Pons (tissue), 1 donor: ENCODE data around the gene PRKAG3.

Source experiments
- DNase-seq: peaks from one replicate; pipeline ENCODE4 v3.0.0-alpha.2; 2016; ENCODE audit warnings: low spot score

Gene PRKAG3

GRCh38 chr2:218839888-218840287 is 8.3 kb upstream of the PRKAG3 start:
- DNase-seq, result no peak

- no peak for DNase-seq
Observed at GRCh38 chr2:218839430-218839829, 7.8 kb upstream of the PRKAG3 start.

GRCh38 chr2:218837495-218837894 is 5.9 kb upstream of the PRKAG3 start:
- DNase-seq, result no peak

- DNase-seq, result no peak
Observed at GRCh38 chr2:218834685-218835084, 3.1 kb upstream of the PRKAG3 start.

- no peak for DNase-seq
Observed at GRCh38 chr2:218833023-218833609, 1.5 kb upstream of the PRKAG3 start.

- DNase-seq, result no peak
Observed at GRCh38 chr2:218832520-218832919, 917 bp upstream of the PRKAG3 start.

- DNase-seq, result no peak
Observed at GRCh38 chr2:218832081-218832480, 478 bp upstream of the PRKAG3 start.

GRCh38 chr2:218830526-218831306 is 887 bp downstream of the PRKAG3 start:
- DNase-seq, result no peak

- no peak for DNase-seq
Observed at GRCh38 chr2:218829868-218830451, 1.6 kb downstream of the PRKAG3 start.

- no peak for DNase-seq
Observed at GRCh38 chr2:218828477-218828778, 3.2 kb downstream of the PRKAG3 start.

GRCh38 chr2:218827701-218828476 is 3.7 kb downstream of the PRKAG3 start:
- no peak for DNase-seq

GRCh38 chr2:218826791-218827190 is 4.8 kb downstream of the PRKAG3 start:
- no peak for DNase-seq

- no peak for DNase-seq
Observed at GRCh38 chr2:218824004-218824403, 7.6 kb downstream of the PRKAG3 start.

GRCh38 chr2:218823196-218823855 is 8.3 kb downstream of the PRKAG3 start:
- DNase-seq, result no peak

GRCh38 chr2:218822622-218823021 is 9.0 kb downstream of the PRKAG3 start:
- DNase-seq, result no peak

- no peak for DNase-seq
Observed at GRCh38 chr2:218821605-218822211, 9.9 kb downstream of the PRKAG3 start.

- DNase-seq, result no peak
Observed at GRCh38 chr2:218820746-218821369, 10.7 kb downstream of the PRKAG3 start.

- DNase-seq, result no peak
Observed at GRCh38 chr2:218819093-218819492, 12.5 kb downstream of the PRKAG3 start.

GRCh38 chr2:218816561-218817011 is 15.0 kb downstream of the PRKAG3 start:
- no peak for DNase-seq

- no peak for DNase-seq
Observed at GRCh38 chr2:218815649-218816048, 16.0 kb downstream of the PRKAG3 start.

GRCh38 chr2:218815244-218815637 is 16.4 kb downstream of the PRKAG3 start:
- no peak for DNase-seq
